GM19438 (cell line): Measurements from ENCODE around the gene NKD2.
"Not testable (repeated sequence)": the region's sequence is repeated elsewhere in the genome, so short reads cannot be mapped to it uniquely, and the experiment has no call there.

Experiments
- ATAC-seq: cut with Tn5 transposase; IDR thresholded peaks from one replicate; pipeline ENCODE4 v1.9.1; 2021; ENCODE audit warnings: low read depth; ENCODE audit not compliant: unreplicated experiment

The NKD2 gene

GRCh38 chr5:999724-1000123, 8.9 kb upstream of the NKD2 start:
- ATAC-seq, result no peak

- no peak for ATAC-seq
Measured at GRCh38 chr5:1000329-1000728, 8.3 kb upstream of the NKD2 start.

DNA sequence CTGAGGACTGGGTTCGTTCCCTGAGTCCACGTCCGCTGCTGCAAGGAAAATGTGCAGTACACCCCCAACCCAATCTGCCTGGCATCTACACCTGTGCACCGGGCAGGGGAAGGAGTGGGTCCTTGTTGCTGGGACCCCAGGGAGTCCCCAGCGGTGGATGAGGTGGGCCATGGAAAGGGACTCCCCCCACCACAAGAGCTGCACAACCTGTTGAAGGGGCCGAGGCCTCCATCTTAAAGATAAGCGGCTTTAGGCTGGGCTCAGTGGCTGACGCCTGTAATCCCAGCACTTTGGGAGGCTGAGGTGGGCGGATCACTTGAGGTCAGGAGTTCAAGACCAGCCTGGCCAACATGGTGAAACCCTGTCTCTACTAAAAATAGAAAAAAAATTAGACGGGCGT, 7.8 kb upstream of the NKD2 start:
- not testable (repeated sequence) for ATAC-seq

DNA sequence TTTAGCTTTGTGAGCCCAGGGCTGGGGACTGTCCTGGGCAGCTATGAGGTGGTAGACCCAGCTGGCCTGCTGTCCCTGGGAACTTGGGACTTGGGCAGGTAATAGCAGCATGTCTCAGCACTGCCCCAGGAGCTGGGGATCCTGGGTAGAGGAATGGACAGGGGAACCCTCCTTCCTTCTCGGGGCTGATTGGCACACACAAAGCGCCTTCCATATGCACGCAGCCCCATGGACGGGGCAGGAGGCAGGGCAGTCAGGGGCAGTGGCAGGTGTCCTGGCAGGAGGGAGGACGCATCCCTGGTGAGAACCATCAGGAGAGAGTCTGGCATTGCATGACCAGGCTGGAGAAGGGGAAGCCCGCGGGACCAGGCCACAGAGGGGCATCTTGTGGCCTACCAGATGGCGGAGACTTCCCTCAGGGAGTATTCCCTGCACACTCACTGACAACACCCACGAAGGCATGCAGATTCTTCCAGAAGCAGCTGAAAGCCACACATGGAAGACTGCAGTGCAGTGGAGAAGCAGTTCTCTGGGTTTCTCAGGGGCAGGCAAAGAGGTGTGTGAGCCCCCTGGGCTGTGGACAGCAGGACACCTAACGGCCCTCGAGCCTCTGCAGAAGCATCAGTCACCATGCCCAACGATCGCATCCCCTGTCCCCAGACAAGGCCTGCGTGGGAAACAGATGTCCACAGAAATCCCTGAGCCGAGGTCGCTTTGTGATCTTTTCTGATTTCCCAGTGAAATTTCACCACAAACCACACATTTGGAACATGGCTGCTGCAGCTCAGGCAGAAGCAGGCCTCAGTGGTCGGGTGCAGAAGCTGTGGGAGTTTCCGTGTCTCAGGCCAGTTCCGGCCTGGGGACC, 7.0 kb upstream of the NKD2 start:
- no peak for ATAC-seq

DNA sequence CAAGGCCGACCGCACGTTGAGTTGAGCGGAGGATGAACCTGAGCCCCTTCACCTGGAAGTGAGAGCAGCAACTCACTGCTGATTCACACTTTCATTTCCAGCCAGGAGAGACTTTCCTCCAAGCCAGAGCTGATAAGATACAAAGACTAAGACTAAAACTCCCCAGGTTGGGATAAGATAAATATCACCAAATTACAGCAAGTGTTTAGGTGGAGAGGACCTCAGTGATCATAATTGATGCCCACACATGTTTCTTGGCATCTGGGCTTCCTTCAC, 6.4 kb upstream of the NKD2 start:
- no peak for ATAC-seq

- no peak for ATAC-seq
Measured at GRCh38 chr5:1002836-1003235, 5.8 kb upstream of the NKD2 start.

GRCh38 chr5:1003296-1003937, 5.2 kb upstream of the NKD2 start:
- ATAC-seq, result no peak

DNA sequence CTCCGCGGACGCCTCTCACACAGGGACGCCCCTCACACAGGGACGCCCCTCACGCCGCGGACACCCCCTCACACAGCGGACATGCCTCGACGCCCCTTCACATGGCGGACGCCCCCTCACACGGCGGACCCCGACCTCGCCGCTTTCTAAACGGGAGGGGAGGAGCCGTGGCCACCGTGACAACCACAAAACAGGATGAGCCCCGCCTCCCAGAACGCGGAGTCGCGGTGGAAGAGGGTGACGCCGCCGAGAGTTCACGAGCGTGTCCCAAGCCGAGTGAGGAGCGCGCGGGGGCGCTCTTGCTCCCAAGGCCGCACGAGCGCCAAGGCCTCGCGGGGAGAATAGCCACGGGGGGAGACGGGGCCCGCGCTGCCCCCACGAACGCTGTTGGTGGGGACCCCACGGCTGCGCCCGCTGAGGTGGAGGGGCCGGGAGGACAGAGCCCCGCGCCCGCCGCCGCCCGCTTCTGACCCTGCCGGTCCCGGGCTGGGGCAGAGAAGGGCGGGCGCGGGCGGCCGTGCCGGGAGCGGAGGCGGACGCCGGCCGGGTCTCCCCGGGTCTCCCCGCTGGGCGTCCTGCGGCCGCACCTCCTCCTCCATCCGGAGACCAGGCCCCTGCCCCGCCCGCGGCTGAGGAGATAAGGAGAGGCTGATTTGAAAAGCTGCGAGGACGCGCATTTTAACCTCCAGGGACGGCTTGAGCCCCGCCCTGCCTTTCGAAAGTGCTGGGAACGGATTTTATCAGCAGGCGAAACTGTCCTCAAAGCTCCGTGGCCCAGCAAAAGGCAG, 3.9 kb upstream of the NKD2 start:
- ATAC-seq, result no peak

DNA sequence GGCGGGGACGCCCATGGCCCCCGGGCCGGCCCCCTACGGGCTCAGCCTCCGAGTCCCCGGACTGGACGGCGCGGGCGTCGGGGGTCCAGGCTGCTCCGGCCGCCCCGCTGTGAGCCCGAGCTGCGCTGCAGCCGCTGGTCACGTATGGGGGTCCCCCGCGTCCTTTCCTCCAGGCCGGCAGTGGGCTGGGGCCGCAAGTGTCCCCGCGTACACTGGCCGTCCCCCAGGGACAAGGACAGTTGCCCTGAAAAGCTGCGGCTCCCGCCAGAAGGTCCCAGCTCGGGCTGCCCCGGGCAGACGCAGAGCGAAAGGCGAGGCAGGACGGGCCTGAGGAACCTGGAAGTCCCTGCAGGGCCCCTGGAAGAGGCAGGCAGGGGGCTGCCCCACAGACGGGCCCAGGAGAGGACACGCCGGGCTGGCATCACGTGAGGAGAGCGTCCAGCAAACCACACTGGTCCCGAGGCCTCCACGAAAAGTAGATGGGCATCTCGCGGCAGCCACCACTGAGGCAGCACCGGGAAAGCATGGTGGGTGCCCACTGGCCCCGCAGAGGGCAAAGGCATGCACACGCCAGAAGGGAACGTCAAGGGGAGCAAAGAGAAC, 3.3 kb upstream of the NKD2 start:
- no peak for ATAC-seq

- ATAC-seq, result no peak
Measured at GRCh38 chr5:1005904-1006655, 2.5 kb upstream of the NKD2 start.

DNA sequence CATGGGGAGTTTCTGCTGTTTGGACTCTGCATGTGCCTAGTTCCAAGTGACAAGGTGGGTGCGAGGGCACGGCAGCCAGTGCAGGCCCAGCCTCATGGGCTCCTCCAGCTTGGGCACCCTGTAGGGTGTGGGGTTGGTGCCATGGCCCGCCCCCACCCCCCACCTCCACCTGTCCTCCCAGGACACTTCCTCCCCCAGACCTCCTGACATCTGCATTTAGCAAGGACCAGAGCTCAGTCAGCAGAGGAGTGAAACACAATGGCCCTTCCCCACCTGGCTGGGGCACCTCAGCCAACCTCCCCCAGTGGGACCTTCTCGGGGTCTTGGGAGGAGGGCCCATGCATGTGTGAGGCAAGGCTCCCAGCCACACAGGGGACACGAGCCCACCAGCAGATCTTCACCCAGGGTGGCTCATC, 1.9 kb upstream of the NKD2 start:
- ATAC-seq, result no peak

DNA sequence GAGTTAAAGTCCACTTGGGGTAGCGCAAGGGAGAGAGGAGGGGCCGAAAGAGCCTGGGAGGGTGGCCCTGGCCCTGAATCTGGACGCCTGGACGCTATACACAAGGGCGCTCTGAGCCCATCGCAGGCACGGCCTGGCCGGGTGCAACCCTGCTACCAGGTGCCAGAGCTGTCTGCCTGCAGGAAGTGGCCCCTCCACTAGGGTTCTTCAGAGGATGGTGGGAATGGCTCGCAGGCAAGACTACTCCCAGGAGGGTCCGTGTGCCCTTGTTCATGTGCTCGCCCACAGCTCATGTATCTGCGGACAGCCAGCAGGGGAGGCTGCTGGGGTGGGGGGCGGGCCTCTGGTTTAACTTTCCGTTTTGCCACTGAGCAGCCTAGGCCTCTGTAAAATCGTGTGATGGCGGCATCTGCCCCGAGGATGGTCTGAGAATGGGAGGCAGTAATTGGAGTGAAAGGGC, 1.4 kb upstream of the NKD2 start:
- no peak for ATAC-seq

DNA sequence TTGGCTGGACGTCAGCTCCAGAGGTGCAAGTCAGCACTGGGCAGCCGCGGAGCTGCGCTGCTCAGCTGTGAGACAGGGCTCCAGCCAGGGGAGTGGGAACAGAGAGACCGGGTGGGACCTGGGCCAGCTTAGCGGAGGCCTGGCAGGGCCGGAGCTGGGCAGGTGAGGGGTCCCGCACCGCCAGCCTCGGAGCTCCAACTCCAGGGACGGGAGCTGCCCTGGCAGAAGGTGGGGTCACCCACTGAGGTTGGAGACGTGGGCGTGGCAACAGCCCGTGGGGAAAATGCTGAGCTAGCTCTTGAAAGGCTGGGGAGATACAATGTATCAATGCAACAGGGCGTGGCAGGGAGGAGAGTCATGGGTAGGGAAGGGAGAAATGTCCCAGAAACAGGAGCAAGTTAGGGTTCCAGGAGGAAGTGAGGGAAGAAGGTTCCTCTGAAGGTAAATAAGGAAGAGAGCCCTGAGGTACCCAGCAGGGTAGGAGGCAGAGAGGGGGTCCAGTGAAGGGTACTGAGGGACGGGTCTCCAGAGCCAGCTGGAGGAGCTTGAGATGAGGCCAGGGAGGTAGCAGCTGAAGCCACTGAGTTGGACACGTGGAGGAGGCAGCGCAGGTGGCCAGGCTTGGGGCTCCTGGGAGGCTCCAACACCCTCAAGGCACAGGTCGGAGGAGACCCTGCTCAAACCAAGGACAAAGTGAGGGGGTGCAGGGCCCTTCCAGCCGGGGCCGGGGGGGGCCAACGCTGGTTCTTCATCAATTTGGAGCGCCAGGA, 736 bp upstream of the NKD2 start:
- ATAC-seq, result no peak

DNA sequence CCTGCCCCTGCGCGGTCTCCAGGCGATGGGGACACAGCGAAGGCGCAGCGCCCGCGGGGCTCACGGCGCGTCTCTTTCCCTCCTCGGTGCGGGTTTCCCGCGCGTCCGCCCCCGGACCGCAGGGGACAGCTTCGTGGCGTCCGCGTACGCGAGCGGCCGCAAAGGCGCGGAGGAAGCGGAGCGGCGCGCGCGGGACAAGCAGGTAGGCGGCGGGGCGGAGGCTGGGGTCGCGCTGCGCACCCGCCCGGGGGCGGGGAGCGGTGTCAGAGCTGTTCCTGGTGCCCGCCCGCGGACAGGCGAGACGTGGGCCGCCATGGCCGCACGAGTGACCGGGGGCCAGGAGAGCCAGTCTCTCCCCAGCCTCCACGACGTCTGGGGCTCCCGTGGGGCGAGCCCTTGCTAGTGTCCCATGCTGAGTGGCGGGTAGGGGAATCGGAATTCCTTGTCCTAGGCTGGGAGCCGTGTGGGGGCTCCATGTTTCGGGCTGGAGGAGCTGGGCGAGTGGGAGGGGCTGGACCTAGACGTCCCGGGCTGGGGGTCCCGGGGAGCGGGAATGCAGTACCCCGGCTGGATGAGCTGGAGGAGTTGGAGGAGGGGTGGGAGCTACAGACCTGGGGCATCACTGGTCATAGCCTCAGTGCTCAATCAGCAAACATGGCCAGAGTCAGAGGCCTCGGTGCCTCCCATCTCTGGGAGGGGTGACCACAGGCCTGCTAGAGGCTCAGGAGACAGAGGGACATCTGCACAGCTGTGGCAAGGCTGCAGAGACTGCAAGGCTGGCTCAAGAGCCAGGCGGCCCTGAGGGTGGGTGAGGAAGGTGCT, 968 bp downstream of the NKD2 start:
- no peak for ATAC-seq

GRCh38 chr5:1010181-1010510, 1.5 kb downstream of the NKD2 start:
- ATAC-seq, result no peak

DNA sequence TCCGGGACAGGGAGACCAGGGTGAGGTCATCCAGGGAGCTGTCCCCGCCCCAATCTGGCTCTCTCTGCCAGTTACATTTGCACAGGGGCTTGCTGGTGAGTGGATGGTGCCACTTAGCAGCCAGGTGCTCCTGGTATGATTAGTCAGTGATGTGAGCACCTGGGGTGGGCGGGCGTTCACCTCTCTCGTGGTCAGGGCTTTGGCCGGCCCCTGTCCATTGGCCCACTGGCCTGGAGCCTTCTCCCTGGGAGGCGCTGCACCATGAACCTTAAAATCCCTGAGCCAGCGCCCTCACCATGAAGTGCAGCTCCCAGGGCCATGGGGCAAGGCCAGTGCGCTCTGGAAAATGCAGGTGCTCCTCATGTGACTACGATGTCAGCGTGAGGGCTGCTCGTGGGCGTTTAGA, 2.0 kb downstream of the NKD2 start:
- no peak for ATAC-seq

GRCh38 chr5:1011226-1011631, 2.6 kb downstream of the NKD2 start:
- ATAC-seq, result no peak

DNA sequence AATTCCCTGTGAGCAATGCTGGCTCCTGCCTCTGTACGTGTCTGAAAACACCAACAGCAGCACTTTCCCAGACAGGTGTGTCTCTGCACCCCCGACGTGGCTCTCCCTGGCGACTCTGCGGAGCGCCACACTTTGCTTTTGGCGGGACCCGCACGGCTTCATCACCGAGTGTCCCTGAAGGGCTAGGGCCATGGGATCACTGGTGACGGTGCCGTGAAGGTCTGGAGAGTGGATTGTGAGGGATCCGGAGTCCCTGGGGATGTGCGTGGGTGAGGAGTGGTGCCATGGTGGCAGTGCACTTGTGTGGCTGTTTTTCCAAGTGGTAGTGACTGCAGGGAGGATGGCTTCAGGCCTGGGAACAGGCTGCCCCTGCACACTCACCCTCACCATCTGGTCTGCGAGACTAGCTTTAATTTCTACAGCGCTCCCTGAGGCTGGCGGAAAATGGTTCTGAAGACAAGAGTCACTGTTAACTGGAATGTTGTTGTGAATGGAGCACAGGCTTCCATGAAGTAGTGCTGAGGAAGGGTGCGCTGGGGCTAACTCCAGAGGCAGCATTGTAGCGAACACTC, 3.2 kb downstream of the NKD2 start:
- ATAC-seq, result no peak
